GDM1 (cell line): Measurements from ENCODE around the gene FRYL.
"Not testable (repeated sequence)": the region's sequence is repeated elsewhere in the genome, so short reads cannot be mapped to it uniquely, and the experiment has no call there.

Source experiments
- DNase-seq: peaks from one replicate; lab custom pipeline; 2025; lab: John Stamatoyannopoulos, UW

Gene FRYL

DNA sequence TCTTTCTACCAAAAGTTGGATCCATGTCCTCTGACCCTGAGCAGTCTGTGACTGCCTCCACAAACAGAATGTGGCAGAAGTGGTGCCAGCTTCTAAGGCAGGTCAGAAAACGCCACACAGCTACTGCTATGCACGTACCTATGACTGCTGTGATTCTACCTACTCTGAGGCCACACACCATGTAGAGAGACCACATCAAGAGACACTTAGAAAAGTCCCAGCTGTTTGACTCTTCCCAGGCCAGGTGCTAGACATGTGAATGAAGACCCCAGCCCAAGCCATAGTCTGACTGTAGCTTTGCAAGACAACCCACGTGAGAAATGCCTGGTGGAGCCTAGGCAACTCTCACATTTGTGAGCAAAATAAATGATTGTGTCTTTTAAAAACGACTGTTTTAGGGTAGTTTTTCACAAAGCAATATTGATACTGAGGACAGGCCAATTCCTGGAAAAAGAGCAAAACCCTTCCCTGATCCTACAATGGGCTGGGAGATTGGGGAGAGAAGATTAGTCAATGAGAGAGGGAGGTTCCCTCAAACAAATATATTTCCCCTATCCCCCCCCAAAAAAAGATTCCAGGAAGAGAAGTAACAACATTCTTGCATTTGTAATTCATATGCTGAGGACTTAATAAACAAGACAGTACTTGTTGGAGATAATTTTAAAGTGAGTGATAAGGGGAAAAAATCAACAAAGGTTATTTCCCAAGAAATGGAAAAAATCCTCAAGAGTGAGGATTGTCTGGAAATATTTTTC is 33.3 kb downstream of the FRYL start:
- no peak for DNase-seq

DNA sequence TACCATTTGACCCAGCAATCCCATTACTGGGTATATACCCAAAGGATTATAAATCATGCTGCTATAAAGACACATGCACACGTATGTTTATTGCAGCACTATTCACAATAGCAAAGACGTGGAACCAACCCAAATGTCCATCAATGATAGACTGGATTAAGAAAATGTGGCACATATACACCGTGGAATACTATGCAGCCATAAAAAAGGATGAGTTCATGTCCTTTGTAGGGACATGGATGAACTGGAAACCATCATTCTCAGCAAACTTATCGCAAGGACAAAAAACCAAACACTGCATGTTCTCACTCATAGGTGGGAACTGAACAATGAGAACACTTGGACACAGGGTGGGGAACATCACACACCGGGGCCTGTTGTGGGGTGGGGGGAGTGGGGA is 34.9 kb downstream of the FRYL start:
- DNase-seq = not testable (repeated sequence)

GRCh38 chr4:48742412-48742811 is 37.7 kb downstream of the FRYL start:
- DNase-seq = no peak

GRCh38 chr4:48739560-48740019 is 40.5 kb downstream of the FRYL start:
- DNase-seq = no peak

DNA sequence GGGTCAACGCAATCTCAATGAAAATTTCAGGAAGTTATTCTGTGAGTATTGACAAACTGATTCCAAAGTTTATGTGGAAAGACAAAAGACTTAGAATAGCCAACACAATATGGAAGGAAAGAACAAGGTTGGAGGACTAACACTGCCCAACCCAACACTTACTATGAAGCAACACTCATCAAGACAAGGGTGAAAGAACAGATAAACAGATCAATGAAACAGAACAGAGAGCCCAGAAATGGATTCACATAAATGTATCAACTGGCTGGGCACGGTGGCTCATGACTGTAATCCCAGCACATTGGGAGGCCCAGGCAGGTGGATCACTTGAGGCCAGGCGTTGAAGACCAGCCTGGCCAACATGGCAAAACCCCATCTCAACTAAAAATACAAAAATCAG is 41.2 kb downstream of the FRYL start:
- DNase-seq = no peak

DNA sequence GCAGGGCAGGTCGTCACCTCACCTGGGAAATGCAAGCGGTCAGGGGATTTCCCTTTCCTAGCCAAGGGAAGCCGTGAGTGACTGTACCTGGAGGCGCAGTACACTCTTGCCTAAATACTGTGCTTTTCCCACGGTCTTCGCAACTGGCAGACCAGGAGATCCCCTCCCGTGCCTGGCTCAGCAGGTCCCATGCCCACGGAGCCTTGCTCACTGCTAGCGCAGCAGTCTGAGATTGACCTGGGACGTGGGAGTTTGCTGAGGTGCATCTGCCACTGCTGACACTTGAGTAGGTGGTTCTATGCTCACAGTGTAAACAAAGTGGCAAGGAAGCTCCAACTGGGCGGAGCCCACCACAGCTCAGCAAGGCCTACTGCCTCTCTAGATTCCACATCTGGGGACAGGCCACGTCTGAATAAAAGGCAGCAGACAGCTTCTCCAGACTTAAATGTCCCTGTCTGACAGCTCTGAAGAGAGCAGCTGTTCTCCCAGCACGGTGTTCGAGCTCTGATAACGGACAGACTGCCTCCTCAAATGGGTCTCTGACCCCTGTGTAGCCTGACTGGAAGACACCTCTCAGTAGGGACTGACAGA is 51.1 kb downstream of the FRYL start:
- not testable (repeated sequence) for DNase-seq

GRCh38 chr4:48727666-48728459 is 52.2 kb downstream of the FRYL start:
- DNase-seq = no peak

- no peak for DNase-seq
These were observed 54.7 kb downstream of the FRYL start for GRCh38 chr4:48725414-48725813.

- no peak for DNase-seq
These were observed 57.3 kb downstream of the FRYL start for GRCh38 chr4:48722509-48723446.

GRCh38 chr4:48720459-48720858 is 59.6 kb downstream of the FRYL start:
- DNase-seq = no peak

DNA sequence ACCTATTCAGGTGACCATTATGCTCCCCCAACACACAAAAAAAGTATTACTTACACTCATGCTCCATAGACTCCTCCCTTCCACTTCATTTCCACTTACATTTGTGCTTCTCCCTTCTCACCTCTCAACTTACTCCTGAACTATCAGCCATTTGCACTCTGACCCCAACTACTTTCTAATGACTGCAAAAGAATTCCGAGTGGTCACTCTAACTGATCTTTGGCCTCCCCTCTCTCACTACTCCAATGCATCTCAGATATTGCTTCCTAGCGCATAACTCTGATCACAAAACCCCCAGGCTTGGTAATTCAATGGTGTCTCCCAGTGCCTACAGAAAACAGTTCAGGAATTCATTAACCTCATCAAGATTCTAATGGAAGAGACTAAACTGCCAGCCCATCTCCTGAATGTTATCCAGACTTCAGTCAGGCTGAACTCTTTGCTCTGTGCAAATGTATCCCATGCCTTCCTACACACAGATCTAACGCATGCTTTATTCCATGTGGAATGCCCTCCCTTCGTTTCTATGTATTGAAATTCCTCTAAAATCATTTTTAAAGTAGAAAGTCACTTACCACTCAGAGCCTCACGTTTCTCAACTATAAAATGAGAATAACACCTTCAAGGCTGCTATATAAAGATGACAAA is 61.1 kb downstream of the FRYL start:
- no peak for DNase-seq

- DNase-seq = not testable (repeated sequence)
These were observed 63.8 kb downstream of the FRYL start for GRCh38 chr4:48716285-48716684.

- no peak for DNase-seq
These were observed 69.5 kb downstream of the FRYL start for GRCh38 chr4:48710446-48711209.

GRCh38 chr4:48709901-48710300 is 70.2 kb downstream of the FRYL start:
- no peak for DNase-seq

GRCh38 chr4:48708610-48709009 is 71.5 kb downstream of the FRYL start:
- DNase-seq = no peak

GRCh38 chr4:48706736-48707135 is 73.3 kb downstream of the FRYL start:
- DNase-seq = no peak

DNA sequence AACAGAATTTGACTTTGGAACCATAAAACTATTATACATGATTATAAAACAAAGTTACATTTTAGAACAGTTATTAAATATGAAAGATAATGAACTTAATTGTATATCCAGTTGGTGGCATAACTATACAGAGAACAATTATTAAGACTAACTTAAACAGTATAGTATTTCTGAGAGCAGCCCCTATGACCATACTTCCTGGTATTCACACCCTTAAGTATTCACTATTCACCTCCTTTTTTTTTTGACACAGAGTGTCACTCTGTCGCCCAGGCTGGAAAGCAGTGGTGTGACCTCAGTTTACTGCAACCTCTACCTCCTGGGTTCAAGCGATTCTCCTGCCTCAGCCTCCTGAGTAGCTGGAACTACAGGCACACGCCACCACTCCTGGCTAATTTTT is 74.5 kb downstream of the FRYL start:
- no peak for DNase-seq

GRCh38 chr4:48704091-48704802 is 75.8 kb downstream of the FRYL start:
- DNase-seq = no peak

DNA sequence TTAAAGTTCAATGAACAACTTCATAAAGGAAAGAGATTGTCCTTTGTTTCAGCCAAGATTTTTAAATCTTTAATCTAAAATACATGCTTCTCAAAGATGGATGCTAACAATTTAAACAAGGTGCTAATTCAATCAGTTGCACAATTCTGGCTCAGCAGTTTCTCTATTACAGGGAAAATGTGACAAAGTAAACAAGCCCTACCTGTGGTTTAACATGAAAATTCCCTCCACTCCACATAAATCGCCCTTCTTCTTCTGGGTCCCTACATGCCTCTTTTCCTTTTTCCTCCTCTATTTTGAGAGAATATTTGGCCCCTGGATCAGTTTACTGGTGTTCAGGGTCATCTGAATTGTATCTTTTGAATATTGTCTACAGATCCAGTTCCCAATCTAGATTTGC is 80.6 kb downstream of the FRYL start:
- no peak for DNase-seq
